ENCODE results near the gene NAT10.

GRCh38 chr11:34080609-34081008 lies 24.8 kb upstream of the NAT10 start:
- TF ChIP-seq, protein P1, sequence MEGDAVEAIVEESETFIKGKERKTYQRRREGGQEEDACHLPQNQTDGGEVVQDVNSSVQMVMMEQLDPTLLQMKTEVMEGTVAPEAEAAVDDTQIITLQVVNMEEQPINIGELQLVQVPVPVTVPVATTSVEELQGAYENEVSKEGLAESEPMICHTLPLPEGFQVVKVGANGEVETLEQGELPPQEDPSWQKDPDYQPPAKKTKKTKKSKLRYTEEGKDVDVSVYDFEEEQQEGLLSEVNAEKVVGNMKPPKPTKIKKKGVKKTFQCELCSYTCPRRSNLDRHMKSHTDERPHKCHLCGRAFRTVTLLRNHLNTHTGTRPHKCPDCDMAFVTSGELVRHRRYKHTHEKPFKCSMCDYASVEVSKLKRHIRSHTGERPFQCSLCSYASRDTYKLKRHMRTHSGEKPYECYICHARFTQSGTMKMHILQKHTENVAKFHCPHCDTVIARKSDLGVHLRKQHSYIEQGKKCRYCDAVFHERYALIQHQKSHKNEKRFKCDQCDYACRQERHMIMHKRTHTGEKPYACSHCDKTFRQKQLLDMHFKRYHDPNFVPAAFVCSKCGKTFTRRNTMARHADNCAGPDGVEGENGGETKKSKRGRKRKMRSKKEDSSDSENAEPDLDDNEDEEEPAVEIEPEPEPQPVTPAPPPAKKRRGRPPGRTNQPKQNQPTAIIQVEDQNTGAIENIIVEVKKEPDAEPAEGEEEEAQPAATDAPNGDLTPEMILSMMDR (IDR thresholded peaks at IDR 0.05), result no peak
- no peak for TF ChIP-seq POLR2A (IDR thresholded peaks at IDR 0.05)

Measured in gastroesophageal sphincter (tissue), 3 donors.